CD14-positive monocyte (primary cell): Measurements from ENCODE around the gene POU6F2. TPM values are rescaled to one million over a fixed set of nuclear protein-coding genes. Genes with fewer than 3 reads are reported as not detected.

Experiments
- DNase-seq, 3 donors: peaks; one replicate each; pipeline ENCODE4 v3.0.0-alpha.2; 2011 to 2022
- H2AFZ ChIP-seq: 2 replicates; pipeline ENCODE4 v1.6.0; 2012; ENCODE audit warnings: mild to moderate bottlenecking, low read depth, low read length, inconsistent platforms; ENCODE audit not compliant: insufficient read depth, poor library complexity, severe bottlenecking
- H3K27ac ChIP-seq, 2 donors: 1 replicate in 1 of 2; 2 replicates in 1 of 2; pipeline ENCODE4 v1.5.1; 2012 to 2013; ENCODE audit warnings: low read length in 2 of 2, control low read depth in 1 of 2, inconsistent platforms in 1 of 2, low read depth in 1 of 2, mild to moderate bottlenecking in 1 of 2
- H3K27me3 ChIP-seq, 2 donors: one replicate each; pipeline versions ENCODE4 v1.6.0 to v1.6.1; 2011 to 2013; ENCODE audit warnings: low read length in 2 of 2; ENCODE audit not compliant: control insufficient read depth in 2 of 2, insufficient read depth in 2 of 2
- H3K36me3 ChIP-seq, 2 donors: replicated peaks in 1 of 2; 1 replicate in 1 of 2; 2 replicates in 1 of 2; pipeline versions ENCODE4 v1.5.1 to v1.6.1; 2012 to 2013; ENCODE audit warnings: low read length in 2 of 2, control low read depth in 1 of 2, inconsistent platforms in 1 of 2, mild to moderate bottlenecking in 1 of 2; ENCODE audit not compliant: insufficient read depth in 2 of 2, control insufficient read depth in 1 of 2
- H3K4me1 ChIP-seq, 2 donors: 1 replicate in 1 of 2; 2 replicates in 1 of 2; pipeline versions ENCODE4 v1.5.1 to v1.6.1; 2012 to 2013; ENCODE audit warnings: low read length in 2 of 2, control low read depth in 1 of 2, inconsistent platforms in 1 of 2, mild to moderate bottlenecking in 1 of 2, moderate library complexity in 1 of 2; ENCODE audit not compliant: insufficient read depth in 2 of 2, control insufficient read depth in 1 of 2
- H3K4me2 ChIP-seq: replicated peaks from 2 replicates; pipeline ENCODE3; 2012; ENCODE audit warnings: low read length, moderate library complexity, mild to moderate bottlenecking; ENCODE audit not compliant: poor library complexity, severe bottlenecking; ENCODE audit errors: extremely low read depth
- H3K4me3 ChIP-seq, 3 experiments: fragments of 200-600 bp in 1 of 3; sonication (generic) in 1 of 3; replicated peaks in 1 of 3; 1 replicate in 2 of 3; 2 replicates in 1 of 3; pipeline ENCODE4 v1.5.1; 2011 to 2013; ENCODE audit warnings: low read length in 3 of 3, mild to moderate bottlenecking in 3 of 3, control low read depth in 2 of 3, low read depth in 2 of 3, inconsistent platforms in 1 of 3, moderate library complexity in 1 of 3
- H3K79me2 ChIP-seq: 2 replicates; pipeline ENCODE4 v1.6.0; 2012; ENCODE audit warnings: mild to moderate bottlenecking, control low read depth, inconsistent platforms, low read length, moderate library complexity; ENCODE audit not compliant: insufficient read depth
- H3K9ac ChIP-seq: 2 replicates; pipeline ENCODE4 v1.6.0; 2017; ENCODE audit warnings: low read length, mild to moderate bottlenecking; ENCODE audit not compliant: insufficient read depth, poor library complexity, severe bottlenecking
- H3K9me3 ChIP-seq, 2 donors: replicated peaks in 1 of 2; 1 replicate in 1 of 2; 2 replicates in 1 of 2; pipeline versions ENCODE4 v1.5.1 to v1.6.1; 2012 to 2013; ENCODE audit warnings: low read length in 2 of 2, control low read depth in 1 of 2; ENCODE audit not compliant: control insufficient read depth in 1 of 2, insufficient read depth in 1 of 2
- H4K20me1 ChIP-seq: 2 replicates; pipeline ENCODE4 v1.6.0; 2012; ENCODE audit warnings: mild to moderate bottlenecking, low read length, control low read depth, moderate library complexity; ENCODE audit not compliant: insufficient read depth
- H3K27ac Mint-ChIP-seq, 7 donors: one replicate each; pipeline ENCODE4 v1.8.0; 2020; ENCODE audit warnings: mild to moderate bottlenecking in 7 of 7, mixed read lengths in 7 of 7, moderate library complexity in 6 of 7, inconsistent platforms in 2 of 7
- H3K27me3 Mint-ChIP-seq, 3 donors: one replicate each; pipeline ENCODE4 v1.8.0; 2021 to 2022; ENCODE audit warnings: low read depth in 3 of 3, mild to moderate bottlenecking in 3 of 3, mixed read lengths in 3 of 3, moderate library complexity in 3 of 3, inconsistent platforms in 1 of 3
- H3K36me3 Mint-ChIP-seq, 2 donors: one replicate each; pipeline ENCODE4 v1.8.0; 2020; ENCODE audit warnings: mixed read lengths in 2 of 2, inconsistent platforms in 1 of 2, mild to moderate bottlenecking in 1 of 2
- H3K4me1 Mint-ChIP-seq: one replicate; pipeline ENCODE4 v1.8.0; 2020; ENCODE audit warnings: mild to moderate bottlenecking, mixed read lengths
- H3K4me3 Mint-ChIP-seq, 2 donors: one replicate each; pipeline ENCODE4 v1.8.0; 2020; ENCODE audit warnings: mild to moderate bottlenecking in 2 of 2, mixed read lengths in 2 of 2, moderate library complexity in 1 of 2
- H3K9me3 Mint-ChIP-seq, 7 donors: one replicate each; pipeline ENCODE4 v1.8.0; 2020 to 2022; ENCODE audit warnings: mixed read lengths in 7 of 7, mild to moderate bottlenecking in 6 of 7, moderate library complexity in 6 of 7, inconsistent platforms in 2 of 7
- CTCF ChIP-seq: fragments of 200-600 bp; IDR thresholded peaks from one replicate; pipeline ENCODE4 v1.8.0; 2022; ENCODE audit warnings: antibody characterized with exemption, mild to moderate bottlenecking
- WGBS: methylation state at CpG from one replicate; pipeline ENCODE4 v1.1.5; 2013; ENCODE audit warnings: missing lambda C conversion rate; ENCODE audit not compliant: insufficient coverage; 5-methylcytosine and 5-hydroxymethylcytosine counted together
- intact Hi-C, 2 donors: fragments of 100-400 bp; cut with micrococcal nuclease; formaldehyde crosslinking; loops; one replicate each; pipeline versions ENCODE4 v1.15.0 to v1.15.1; 2023
- polyA plus RNA-seq, 3 donors: library from polyadenylated mRNA; depleted of rRNA in 1 of 3; unstranded in 2 of 3; stranded (reverse) in 1 of 3; fragments of 300-500 nt in 2 of 3; fragments of >200 nt in 1 of 3; fragmentation: Illumina TruSeq in 2 of 3; gene quantifications; 1 replicate in 2 of 3; 2 replicates in 1 of 3; pipeline ENCODE4 v1.2.3, GENCODE V29; 2012 to 2021

POU6F2 gene
- polyA plus RNA-seq, 3 donors: not detected

DNA sequence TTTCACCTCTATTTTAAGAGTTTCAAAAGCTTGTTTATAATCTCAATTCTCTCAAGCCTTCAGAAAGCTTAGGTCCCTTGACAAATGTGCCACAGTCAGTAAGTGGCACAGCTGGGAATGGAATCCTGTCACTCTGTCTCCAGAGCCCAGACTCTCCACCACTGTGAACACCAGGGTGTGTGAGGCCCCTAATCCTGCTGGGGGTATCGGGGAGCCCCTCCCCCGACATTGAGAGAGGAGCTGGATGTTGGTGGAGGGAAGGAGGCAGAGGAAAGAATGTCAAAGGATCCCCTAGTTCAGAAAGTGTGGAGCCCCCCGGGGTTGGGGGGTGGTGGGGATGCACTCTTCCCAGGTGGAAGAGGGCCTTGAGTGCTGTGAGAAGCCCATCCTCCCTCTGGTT lies 454.7 kb downstream of the POU6F2 start:
- Histone ChIP-seq H4K20me1 (no peaks in the 10 kb centered on the region), H3K4me2 (no peak overlapping the region), H3K27me3 (no peaks in the 10 kb centered on the region), H3K4me3 (no peak overlapping the region), H3K9ac (no peak overlapping the region), H3K79me2 (no peaks in the 10 kb centered on the region), H2AFZ (no peak overlapping the region), H3K36me3 (no peaks in the 10 kb centered on the region), H3K4me1 (peaks cover 0 to 5% of the 10 kb centered on the region in 2 donors), H3K9me3 (no peaks in the 10 kb centered on the region), H3K27ac (no peak overlapping the region)
- intact Hi-C loops: no loop called here
- H3K4me1 Mint-ChIP-seq: peaks cover 8% of the 10 kb centered on the region
- WGBS: no CpG with 5 or more reads among the region's 3 CpGs
- H3K27ac Mint-ChIP-seq: peak overlapping the region in 1 of 7 donors; percentile 7
- no peaks in the 10 kb centered on the region for H3K36me3 Mint-ChIP-seq
- no peak overlapping the region for H3K4me3 Mint-ChIP-seq
- DNase-seq: no peak
- no peak for TF ChIP-seq CTCF
- peaks cover 0 to 10% (median 5%) of the 10 kb centered on the region in 3 donors for H3K27me3 Mint-ChIP-seq
- peaks cover 0 to 4% (median 0%) of the 10 kb centered on the region in 7 donors for H3K9me3 Mint-ChIP-seq

GRCh38 chr7:39432807-39433416 lies 455.2 kb downstream of the POU6F2 start:
- Histone ChIP-seq H3K36me3 (no peaks in the 10 kb centered on the region), H3K27ac (no peak overlapping the region), H3K9me3 (no peaks in the 10 kb centered on the region), H3K4me3 (no peak overlapping the region), H3K4me1 (peaks cover 0 to 5% of the 10 kb centered on the region in 2 donors), H3K4me2 (no peak overlapping the region), H2AFZ (no peak overlapping the region), H3K27me3 (no peaks in the 10 kb centered on the region), H4K20me1 (no peaks in the 10 kb centered on the region), H3K9ac (no peak overlapping the region), H3K79me2 (no peaks in the 10 kb centered on the region)
- WGBS: 96% methylated on average over 10 of the region's 13 CpGs
- Mint-ChIP-seq H3K36me3 (no peaks in the 10 kb centered on the region), H3K4me1 (peaks cover 8% of the 10 kb centered on the region), H3K27me3 (peaks cover 0 to 11% (median 5%) of the 10 kb centered on the region in 3 donors), H3K27ac (peak overlapping the region in 1 of 7 donors; percentile 24), H3K4me3 (no peak overlapping the region), H3K9me3 (peaks cover 0 to 7% (median 0%) of the 10 kb centered on the region in 7 donors)
- no peak for DNase-seq
- intact Hi-C loops: no loop called here
- no peak for TF ChIP-seq CTCF
